ENCODE measurements around the gene P3H3.

P3H3 gene

GRCh38 chr12:6843118-6843902, 15.1 kb downstream of the P3H3 start:
- peaks cover 30% of the 10 kb centered on the region; the same call in 1 of the 2 replicates for H3K36me3 ChIP-seq (ENCODE audit: insufficient read depth, low read length)
- H3K4me3 ChIP-seq (ENCODE audit: low read length, poor library complexity, severe bottlenecking) = no peak overlapping the region
- H4K20me1 ChIP-seq (ENCODE audit: insufficient read depth, low read length, poor library complexity, severe bottlenecking) = no peaks in the 10 kb centered on the region
- no peak overlapping the region for H2AFZ ChIP-seq (ENCODE audit: low read length)
- H3K27me3 ChIP-seq (ENCODE audit: insufficient read depth, low read length, poor library complexity, severe bottlenecking) = no peaks in the 10 kb centered on the region
- no peak overlapping the region for H3K9ac ChIP-seq (ENCODE audit: low read depth, low read length, poor library complexity, severe bottlenecking)
- H3K79me2 ChIP-seq (ENCODE audit: insufficient read depth, low read length) = peaks cover 12% of the 10 kb centered on the region; the same call in 1 of the 2 replicates
- no peak overlapping the region for H3K4me2 ChIP-seq (ENCODE audit: low read depth, low read length, poor library complexity, severe bottlenecking)
- H3K9me3 ChIP-seq (ENCODE audit: insufficient read depth, low read depth, low read length) = no peaks in the 10 kb centered on the region
- H3K9me2 ChIP-seq (replicated peaks; ENCODE audit: low read depth, low read length) = no peaks in the 10 kb centered on the region
- no peak for TF ChIP-seq EZH2phosphoT487 (IDR thresholded peaks at IDR 0.05; ENCODE audit: borderline replicate concordance)
- TF ChIP-seq CTCF (conservative IDR thresholded peaks at IDR 0.05; ENCODE audit: low read length) = no peak
- peaks cover 6% of the 10 kb centered on the region for H3K4me1 ChIP-seq (ENCODE audit: insufficient read depth, low read length, poor library complexity, severe bottlenecking)
- H3F3A ChIP-seq (ENCODE audit: low read depth) = no peaks in the 10 kb centered on the region

- Histone ChIP-seq H3K9me2 (replicated peaks; ENCODE audit: low read depth, low read length) (no peaks in the 10 kb centered on the region), H2AFZ (ENCODE audit: low read length) (no peak overlapping the region), H3K4me3 (ENCODE audit: low read length, poor library complexity, severe bottlenecking) (no peak overlapping the region), H3K27me3 (ENCODE audit: insufficient read depth, low read length, poor library complexity, severe bottlenecking) (no peaks in the 10 kb centered on the region), H3K9ac (ENCODE audit: low read depth, low read length, poor library complexity, severe bottlenecking) (no peak overlapping the region), H3K36me3 (ENCODE audit: insufficient read depth, low read length) (peaks cover 36% of the 10 kb centered on the region; the same call in 1 of the 2 replicates), H3F3A (ENCODE audit: low read depth) (no peaks in the 10 kb centered on the region), H4K20me1 (ENCODE audit: insufficient read depth, low read length, poor library complexity, severe bottlenecking) (no peaks in the 10 kb centered on the region), H3K9me3 (ENCODE audit: insufficient read depth, low read depth, low read length) (no peaks in the 10 kb centered on the region), H3K4me1 (ENCODE audit: insufficient read depth, low read length, poor library complexity, severe bottlenecking) (peaks cover 26% of the 10 kb centered on the region), H3K79me2 (ENCODE audit: insufficient read depth, low read length) (peaks cover 33% of the 10 kb centered on the region), H3K4me2 (ENCODE audit: low read depth, low read length, poor library complexity, severe bottlenecking) (no peak overlapping the region)
- TF ChIP-seq CTCF (conservative IDR thresholded peaks at IDR 0.05; ENCODE audit: low read length) (no peak), EZH2phosphoT487 (IDR thresholded peaks at IDR 0.05; ENCODE audit: borderline replicate concordance) (no peak)
These were observed 17.2 kb downstream of the P3H3 start for GRCh38 chr12:6845395-6845794.

- Histone ChIP-seq H3K27me3 (ENCODE audit: insufficient read depth, low read length, poor library complexity, severe bottlenecking) (no peaks in the 10 kb centered on the region), H3K4me3 (ENCODE audit: low read length, poor library complexity, severe bottlenecking) (no peak overlapping the region), H3K9me2 (replicated peaks; ENCODE audit: low read depth, low read length) (no peaks in the 10 kb centered on the region), H4K20me1 (ENCODE audit: insufficient read depth, low read length, poor library complexity, severe bottlenecking) (peaks cover 4% of the 10 kb centered on the region), H3K36me3 (ENCODE audit: insufficient read depth, low read length) (peaks cover 36% of the 10 kb centered on the region; the same call in 1 of the 2 replicates), H2AFZ (ENCODE audit: low read length) (no peak overlapping the region), H3F3A (ENCODE audit: low read depth) (peaks cover 1% of the 10 kb centered on the region), H3K79me2 (ENCODE audit: insufficient read depth, low read length) (peaks cover 39% of the 10 kb centered on the region), H3K4me1 (ENCODE audit: insufficient read depth, low read length, poor library complexity, severe bottlenecking) (peaks cover 31% of the 10 kb centered on the region), H3K9me3 (ENCODE audit: insufficient read depth, low read depth, low read length) (no peaks in the 10 kb centered on the region), H3K9ac (ENCODE audit: low read depth, low read length, poor library complexity, severe bottlenecking) (no peak overlapping the region), H3K4me2 (ENCODE audit: low read depth, low read length, poor library complexity, severe bottlenecking) (no peak overlapping the region)
- TF ChIP-seq EZH2phosphoT487 (IDR thresholded peaks at IDR 0.05; ENCODE audit: borderline replicate concordance) (no peak), CTCF (conservative IDR thresholded peaks at IDR 0.05; ENCODE audit: low read length) (no peak)
These were observed 18.2 kb downstream of the P3H3 start for GRCh38 chr12:6846316-6846869.
